ENCODE measurements around the gene LENG1.
"Not testable (repeated sequence)": the region's sequence is repeated elsewhere in the genome, so short reads cannot be mapped to it uniquely, and the experiment has no call there.

Gene LENG1

GRCh38 chr19:54159352-54160181, at the start of gene LENG1:
Gene LENG1, minus strand, starts transcription at chr19:54159721. Its CDS starts 26 bp downstream, at chr19:54159695.
- Mint-ChIP-seq H3K27ac (peak within 1 kb of the TSS; percentile 100), H3K27me3 (ENCODE audit: low read depth, poor library complexity) (peaks cover 29% of the 10 kb centered on the region), H3K9me3 (peaks cover 45% of the 10 kb centered on the region), H3K4me1 (peaks cover 45% of the 10 kb centered on the region), H3K36me3 (ENCODE audit: low read depth) (peaks cover 52% of the 10 kb centered on the region), H3K4me3 (peak within 1 kb of the TSS; percentile 98)
- DNase-seq: peak; percentile 97
- TF ChIP-seq CTCF (IDR thresholded peaks at IDR 0.05): peak; percentile 15

- Mint-ChIP-seq H3K4me1 (peaks cover 78% of the 10 kb centered on the region), H3K9me3 (peaks cover 5% of the 10 kb centered on the region), H3K4me3 (peak overlapping the region; percentile 22), H3K27me3 (ENCODE audit: low read depth, poor library complexity) (peaks cover 7% of the 10 kb centered on the region), H3K36me3 (ENCODE audit: low read depth) (peaks cover 73% of the 10 kb centered on the region), H3K27ac (peak overlapping the region; percentile 96)
- no peak for DNase-seq
- no peak for TF ChIP-seq CTCF (IDR thresholded peaks at IDR 0.05)
These were observed 49.2 kb upstream of the LENG1 start for GRCh38 chr19:54208784-54209057.

- DNase-seq: no peak
- H3K36me3 Mint-ChIP-seq (ENCODE audit: low read depth): peaks cover 75% of the 10 kb centered on the region
- H3K4me3 Mint-ChIP-seq: peak overlapping the region; percentile 22
- no peak for TF ChIP-seq CTCF (IDR thresholded peaks at IDR 0.05)
- peaks cover 84% of the 10 kb centered on the region for H3K4me1 Mint-ChIP-seq
- peaks cover 7% of the 10 kb centered on the region for H3K27me3 Mint-ChIP-seq (ENCODE audit: low read depth, poor library complexity)
- H3K9me3 Mint-ChIP-seq: peaks cover 3% of the 10 kb centered on the region
- H3K27ac Mint-ChIP-seq: peak overlapping the region; percentile 96
These were observed 48.7 kb upstream of the LENG1 start for GRCh38 chr19:54207983-54208783.

- H3K4me3 Mint-ChIP-seq: no peak overlapping the region
- peak overlapping the region; percentile 94 for H3K27ac Mint-ChIP-seq
- H3K4me1 Mint-ChIP-seq: peaks cover 89% of the 10 kb centered on the region
These were observed 48.1 kb upstream of the LENG1 start for GRCh38 chr19:54207676-54207982.

GRCh38 chr19:54207193-54207592, 47.7 kb upstream of the LENG1 start:
- H3K27me3 Mint-ChIP-seq (ENCODE audit: low read depth, poor library complexity); H3K9me3 Mint-ChIP-seq; H3K4me3 Mint-ChIP-seq; DNase-seq: not testable (repeated sequence)
- peak overlapping the region; percentile 94 for H3K27ac Mint-ChIP-seq
- peaks cover 77% of the 10 kb centered on the region for H3K36me3 Mint-ChIP-seq (ENCODE audit: low read depth)
- peaks cover 94% of the 10 kb centered on the region for H3K4me1 Mint-ChIP-seq

More at GRCh38 chr19:54207676-54207982, 48.1 kb upstream of the LENG1 start:
- H3K36me3 Mint-ChIP-seq (ENCODE audit: low read depth): peaks cover 75% of the 10 kb centered on the region
- peaks cover 7% of the 10 kb centered on the region for H3K27me3 Mint-ChIP-seq (ENCODE audit: low read depth, poor library complexity)
- DNase-seq: no peak
- TF ChIP-seq CTCF (IDR thresholded peaks at IDR 0.05): no peak
- H3K9me3 Mint-ChIP-seq: no peaks in the 10 kb centered on the region

GRCh38 chr19:54206831-54207177, 47.3 kb upstream of the LENG1 start:
- H3K4me3 Mint-ChIP-seq: no peak overlapping the region
- TF ChIP-seq CTCF (IDR thresholded peaks at IDR 0.05): no peak
- H3K36me3 Mint-ChIP-seq (ENCODE audit: low read depth): peaks cover 81% of the 10 kb centered on the region
- H3K4me1 Mint-ChIP-seq: peaks cover 94% of the 10 kb centered on the region
- no peak for DNase-seq
- H3K27ac Mint-ChIP-seq: peak overlapping the region; percentile 51
- no peaks in the 10 kb centered on the region for H3K9me3 Mint-ChIP-seq
- peaks cover 7% of the 10 kb centered on the region for H3K27me3 Mint-ChIP-seq (ENCODE audit: low read depth, poor library complexity)
